Loucy (cell line): ENCODE measurements around the gene GTF3C1.
"Not testable (repeated sequence)": the region's sequence is repeated elsewhere in the genome, so short reads cannot be mapped to it uniquely, and the experiment has no call there.

Experiments used
- H2AFZ ChIP-seq: fragments of 200-600 bp; sonication (generic); 2 replicates; pipeline ENCODE4 v1.6.0; 2016; ENCODE audit warnings: antibody characterized with exemption, mild to moderate bottlenecking, low read length, moderate library complexity
- H3F3A ChIP-seq: fragments of 200-600 bp; 2 replicates; pipeline ENCODE4 v1.6.0; 2016; ENCODE audit warnings: antibody characterized with exemption, low read depth, mild to moderate bottlenecking
- H3K27me3 ChIP-seq: fragments of 200-600 bp; sonication (generic); 2 replicates; pipeline ENCODE4 v1.6.1; 2014; ENCODE audit warnings: low read length, mild to moderate bottlenecking; ENCODE audit not compliant: insufficient read depth, poor library complexity, severe bottlenecking
- H3K36me3 ChIP-seq: fragments of 200-600 bp; sonication (generic); 2 replicates; pipeline ENCODE4 v1.6.1; 2016; ENCODE audit warnings: low read length; ENCODE audit not compliant: insufficient read depth
- H3K4me1 ChIP-seq: fragments of 200-600 bp; sonication (generic); 2 replicates; pipeline ENCODE4 v1.5.1; 2014; ENCODE audit warnings: low read length, mild to moderate bottlenecking; ENCODE audit not compliant: insufficient read depth, poor library complexity, severe bottlenecking
- H3K4me2 ChIP-seq: fragments of 200-600 bp; sonication (generic); 2 replicates; pipeline ENCODE4 v1.6.0; 2014; ENCODE audit warnings: antibody characterized with exemption, low read length, low read depth, mild to moderate bottlenecking; ENCODE audit not compliant: poor library complexity, severe bottlenecking
- H3K4me3 ChIP-seq: fragments of 200-600 bp; sonication (generic); 2 replicates; pipeline ENCODE4 v1.5.1; 2014; ENCODE audit warnings: low read length, mild to moderate bottlenecking, mixed read lengths; ENCODE audit not compliant: poor library complexity, severe bottlenecking
- H3K79me2 ChIP-seq: fragments of 200-600 bp; sonication (generic); 2 replicates; pipeline ENCODE4 v1.6.1; 2014; ENCODE audit warnings: low read length; ENCODE audit not compliant: insufficient read depth
- H3K9ac ChIP-seq: fragments of 200-600 bp; sonication (generic); 2 replicates; pipeline ENCODE4 v1.6.0; 2014; ENCODE audit warnings: mild to moderate bottlenecking, low read depth, low read length, moderate library complexity; ENCODE audit not compliant: poor library complexity, severe bottlenecking
- H3K9me2 ChIP-seq: fragments of 200-600 bp; sonication (generic); replicated peaks from 2 replicates; pipeline ENCODE4 v1.6.1; 2016; ENCODE audit warnings: low read depth, low read length, mixed read lengths
- H3K9me3 ChIP-seq: fragments of 200-600 bp; sonication (generic); 2 replicates; pipeline ENCODE4 v1.6.1; 2014; ENCODE audit warnings: mild to moderate bottlenecking, antibody characterized with exemption, low read length, low read depth; ENCODE audit not compliant: insufficient read depth
- H4K20me1 ChIP-seq: fragments of 200-600 bp; sonication (generic); 2 replicates; pipeline ENCODE4 v1.6.0; 2014; ENCODE audit warnings: antibody characterized with exemption, low read length, mild to moderate bottlenecking; ENCODE audit not compliant: insufficient read depth, poor library complexity, severe bottlenecking
- CTCF ChIP-seq: fragments of 200-600 bp; sonication (generic); conservative IDR thresholded peaks from 2 replicates; pipeline ENCODE4 v1.5.1; 2014; ENCODE audit warnings: mild to moderate bottlenecking, antibody characterized with exemption, low read length
- EZH2phosphoT487 ChIP-seq: fragments of 200-600 bp; IDR thresholded peaks from 2 replicates; pipeline ENCODE4 v1.6.1; 2018; ENCODE audit warnings: antibody characterized with exemption, mild to moderate bottlenecking, moderate library complexity, borderline replicate concordance

GTF3C1 gene

GRCh38 chr16:27434141-27435051 is 115.3 kb downstream of the GTF3C1 start:
- no peaks in the 10 kb centered on the region for H4K20me1 ChIP-seq
- peaks cover 40% of the 10 kb centered on the region for H3K4me1 ChIP-seq
- H3K4me2 ChIP-seq = no peak overlapping the region
- no peak overlapping the region for H3K9ac ChIP-seq
- no peak for TF ChIP-seq EZH2phosphoT487
- TF ChIP-seq CTCF = no peak
- no peaks in the 10 kb centered on the region for H3K27me3 ChIP-seq
- H3K9me3 ChIP-seq = no peaks in the 10 kb centered on the region
- H3K36me3 ChIP-seq = peaks cover 6% of the 10 kb centered on the region; the same call in 1 of the 2 replicates
- H2AFZ ChIP-seq = no peak overlapping the region
- no peaks in the 10 kb centered on the region for H3K79me2 ChIP-seq
- no peaks in the 10 kb centered on the region for H3K9me2 ChIP-seq
- no peaks in the 10 kb centered on the region for H3F3A ChIP-seq
- H3K4me3 ChIP-seq = no peak overlapping the region

GRCh38 chr16:27433636-27434035 is 116.1 kb downstream of the GTF3C1 start:
- no peak overlapping the region for H3K9ac ChIP-seq
- no peak overlapping the region for H3K4me3 ChIP-seq
- H3K27me3 ChIP-seq = no peaks in the 10 kb centered on the region
- no peaks in the 10 kb centered on the region for H3K9me3 ChIP-seq
- TF ChIP-seq EZH2phosphoT487 (no peak), CTCF (no peak)
- peaks cover 6% of the 10 kb centered on the region; the same call in 1 of the 2 replicates for H3K36me3 ChIP-seq
- H3K4me1 ChIP-seq = peaks cover 41% of the 10 kb centered on the region
- H3K4me2 ChIP-seq = peak overlapping the region; percentile 40
- H3F3A ChIP-seq = no peaks in the 10 kb centered on the region
- H2AFZ ChIP-seq = no peak overlapping the region
- H4K20me1 ChIP-seq = no peaks in the 10 kb centered on the region
- no peaks in the 10 kb centered on the region for H3K79me2 ChIP-seq
- no peaks in the 10 kb centered on the region for H3K9me2 ChIP-seq

- H3K9me3 ChIP-seq, H3F3A ChIP-seq, H3K4me3 ChIP-seq, H3K36me3 ChIP-seq, H3K27me3 ChIP-seq, H4K20me1 ChIP-seq, H2AFZ ChIP-seq, H3K9me2 ChIP-seq, H3K79me2 ChIP-seq: not testable (repeated sequence)
- Histone ChIP-seq H3K9ac (peak overlapping the region; percentile 49), H3K4me2 (peak overlapping the region; percentile 40), H3K4me1 (peaks cover 46% of the 10 kb centered on the region)
Measured at GRCh38 chr16:27433191-27433590, 116.5 kb downstream of the GTF3C1 start.

- Histone ChIP-seq H3K4me1 (peaks cover 49% of the 10 kb centered on the region), H2AFZ (no peak overlapping the region), H3K36me3 (peaks cover 3% of the 10 kb centered on the region; the same call in 1 of the 2 replicates), H4K20me1 (no peaks in the 10 kb centered on the region), H3K9me2 (no peaks in the 10 kb centered on the region), H3K4me2 (peak overlapping the region; percentile 40), H3K9me3 (no peaks in the 10 kb centered on the region), H3K4me3 (no peak overlapping the region), H3K27me3 (no peaks in the 10 kb centered on the region), H3F3A (no peaks in the 10 kb centered on the region), H3K9ac (peak overlapping the region; percentile 49), H3K79me2 (no peaks in the 10 kb centered on the region)
- TF ChIP-seq CTCF (no peak), EZH2phosphoT487 (no peak)
Measured at GRCh38 chr16:27432558-27432957, 117.2 kb downstream of the GTF3C1 start.
